DMS79 treated with DMSO at 0.1 percent for 48 hours (cell line): ENCODE results near the gene TBPL1.
"Not testable (repeated sequence)": the region's sequence is repeated elsewhere in the genome, so short reads cannot be mapped to it uniquely, and the experiment has no call there.

Source experiments
- DNase-seq: peaks from one replicate; lab custom pipeline; 2025; lab: John Stamatoyannopoulos, UW

TBPL1 gene

GRCh38 chr6:133953634-133954415 is 801 bp downstream of the TBPL1 start:
- no peak for DNase-seq

- DNase-seq, result no peak
These were observed 1.9 kb downstream of the TBPL1 start for GRCh38 chr6:133954657-133955576.

GRCh38 chr6:133955582-133956415 is 2.8 kb downstream of the TBPL1 start:
- no peak for DNase-seq

GRCh38 chr6:133956416-133957049 is 3.5 kb downstream of the TBPL1 start:
- no peak for DNase-seq

DNA sequence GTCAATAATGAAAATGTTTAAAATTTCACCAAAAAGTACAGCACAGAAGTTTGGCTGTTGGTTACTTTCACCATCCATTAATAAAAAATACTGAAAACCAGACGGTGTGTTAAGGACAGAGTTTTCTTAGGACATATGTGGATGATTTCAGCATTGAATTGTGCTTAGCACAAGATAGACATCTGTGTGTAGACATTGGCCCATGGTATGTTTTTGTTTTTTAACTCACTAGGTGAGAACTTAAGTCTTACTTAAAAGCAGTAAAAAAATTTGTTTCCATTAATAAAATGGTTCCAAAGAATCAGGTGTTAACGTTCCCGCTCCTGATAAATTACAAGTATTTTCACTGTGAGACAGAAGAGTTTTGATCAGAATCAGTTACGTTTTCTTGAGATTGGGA is 4.2 kb downstream of the TBPL1 start:
- DNase-seq, result no peak

GRCh38 chr6:133957780-133958242 is 4.8 kb downstream of the TBPL1 start:
- DNase-seq, result no peak

GRCh38 chr6:133958791-133959190 is 5.8 kb downstream of the TBPL1 start:
- DNase-seq, result no peak

DNA sequence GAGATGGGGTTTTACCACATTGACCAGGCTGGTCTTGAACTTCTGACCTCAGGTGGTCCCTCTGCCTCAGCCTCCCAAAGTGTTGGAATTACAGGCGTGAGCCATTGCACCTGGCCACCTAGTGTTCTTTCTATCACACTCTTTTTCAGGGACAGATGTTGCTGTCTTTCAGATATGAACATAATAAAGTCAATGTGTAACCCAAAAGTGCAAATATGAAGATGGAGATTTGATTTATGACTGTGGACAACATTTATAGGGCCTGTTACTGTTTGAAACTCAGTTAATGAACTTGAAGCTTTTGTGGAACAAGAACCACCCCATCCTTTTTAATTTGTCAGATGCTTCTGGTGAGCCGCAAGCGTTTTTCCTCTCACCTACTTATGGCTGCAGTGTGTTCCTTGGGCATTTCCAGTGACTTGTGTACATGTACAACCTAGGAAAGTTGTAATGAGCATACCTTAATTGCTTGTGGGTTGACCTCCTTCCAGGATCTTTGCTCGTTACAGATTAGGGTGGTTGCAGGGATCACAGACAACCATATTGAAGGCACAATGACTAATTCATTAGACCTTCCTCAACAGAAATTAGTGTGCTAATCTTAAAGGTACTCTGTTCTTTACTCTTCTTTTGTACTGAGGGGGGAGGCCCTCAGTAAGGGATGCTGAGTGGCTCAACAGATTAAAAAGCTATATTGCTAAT is 6.8 kb downstream of the TBPL1 start:
- no peak for DNase-seq

DNA sequence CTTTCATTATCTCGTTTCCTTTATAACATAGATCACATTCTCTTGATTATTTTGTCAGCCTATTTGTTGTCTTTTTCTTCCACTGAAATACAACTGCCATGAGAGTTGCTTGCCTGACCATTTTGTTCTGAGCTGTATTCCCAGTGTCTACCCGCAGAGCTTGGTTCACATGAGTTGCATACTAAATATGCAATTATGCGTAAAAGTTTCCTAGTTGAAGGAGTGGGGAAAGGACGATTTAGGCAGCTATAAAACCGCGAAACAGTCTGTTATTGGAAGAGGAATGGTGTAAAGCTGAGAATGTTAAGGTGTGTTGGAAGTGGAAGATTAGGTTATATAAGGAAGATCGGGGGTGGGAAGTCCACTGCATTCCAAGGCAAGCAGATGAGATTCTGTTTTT is 8.8 kb downstream of the TBPL1 start:
- DNase-seq, result no peak

- no peak for DNase-seq
These were observed 11.0 kb downstream of the TBPL1 start for GRCh38 chr6:133964052-133964451.

DNA sequence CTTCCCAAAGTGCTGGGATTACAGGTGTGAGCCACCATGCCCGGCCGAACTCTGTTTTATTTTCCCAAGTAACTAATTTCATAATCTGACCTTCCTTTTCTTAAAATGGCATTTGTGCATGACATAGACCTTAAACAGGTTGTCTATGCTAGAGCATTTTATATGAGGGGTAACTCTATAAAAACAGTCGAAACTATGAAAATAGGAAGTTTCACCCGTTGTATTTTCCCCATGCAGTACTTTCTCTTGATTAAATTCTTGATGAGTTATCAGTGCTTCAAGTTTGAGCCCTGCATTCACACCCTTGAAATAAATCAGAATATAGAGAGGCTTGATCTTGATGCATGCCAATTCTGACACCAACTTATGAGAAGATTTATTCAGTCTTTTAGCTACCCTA is 11.7 kb downstream of the TBPL1 start:
- DNase-seq, result no peak

DNA sequence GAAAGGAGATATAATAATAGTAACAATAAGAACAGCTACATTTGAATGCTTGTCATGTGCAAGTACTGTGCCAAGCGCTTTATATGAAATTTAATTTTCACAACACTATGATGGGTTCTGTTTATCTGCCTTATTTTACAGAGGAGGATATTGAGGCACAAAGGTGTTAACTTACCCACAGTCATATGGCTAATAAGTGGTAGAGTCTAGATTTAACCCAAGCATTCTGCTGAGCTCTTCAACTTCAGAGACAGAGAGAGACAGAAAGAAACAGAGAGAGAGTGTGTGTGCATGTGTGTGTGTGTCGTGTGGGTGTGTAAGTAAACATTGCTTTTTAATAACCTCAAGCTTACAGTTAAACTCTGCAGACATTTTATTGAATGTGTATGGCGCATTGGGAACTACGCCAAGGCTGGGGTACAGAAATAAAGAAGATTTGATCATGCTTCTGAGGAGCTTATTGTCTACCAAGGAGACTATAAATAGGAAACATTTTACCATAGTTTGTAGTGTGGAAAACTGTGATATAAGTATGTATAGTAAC is 12.9 kb downstream of the TBPL1 start:
- no peak for DNase-seq

GRCh38 chr6:133966654-133967329 is 13.8 kb downstream of the TBPL1 start:
- DNase-seq, result no peak

DNA sequence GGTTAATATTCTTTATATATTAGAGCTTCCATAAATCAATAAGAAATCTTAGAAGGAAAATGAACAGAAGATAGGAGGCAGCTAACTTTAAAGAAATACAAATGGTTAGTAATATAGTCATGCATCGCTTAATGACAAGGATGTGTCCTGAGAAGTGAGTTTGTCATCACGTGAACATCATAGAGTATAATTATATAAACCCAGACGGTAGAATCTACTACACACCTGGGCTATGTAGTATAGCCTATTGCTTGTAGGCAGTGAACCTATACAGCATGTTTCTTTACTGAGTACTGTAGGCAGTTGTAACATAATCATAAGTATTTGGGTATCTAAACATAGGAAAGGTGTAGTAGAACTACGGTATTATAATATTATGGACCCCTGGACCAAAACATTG is 14.3 kb downstream of the TBPL1 start:
- no peak for DNase-seq

DNA sequence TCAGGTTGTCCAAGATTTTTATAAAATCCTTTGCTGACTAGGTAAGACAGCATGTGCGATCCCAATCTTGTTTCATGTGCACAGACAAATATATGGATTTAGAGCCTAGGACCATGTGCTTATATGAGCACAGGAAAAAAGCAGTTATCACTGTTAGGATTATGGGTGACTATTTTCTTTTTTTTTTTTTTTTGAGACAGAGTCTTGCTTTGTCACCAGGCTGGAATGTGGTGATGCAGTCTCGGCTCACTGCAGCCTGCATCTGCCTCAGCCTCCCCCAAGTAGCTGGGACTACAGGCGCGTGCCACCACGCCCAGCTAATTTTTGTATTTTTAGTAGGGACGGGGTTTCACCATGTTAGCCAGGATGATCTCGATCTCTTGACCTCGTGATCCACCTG is 14.8 kb downstream of the TBPL1 start:
- DNase-seq, result not testable (repeated sequence)

GRCh38 chr6:133969285-133969920 is 16.4 kb downstream of the TBPL1 start:
- no peak for DNase-seq

DNA sequence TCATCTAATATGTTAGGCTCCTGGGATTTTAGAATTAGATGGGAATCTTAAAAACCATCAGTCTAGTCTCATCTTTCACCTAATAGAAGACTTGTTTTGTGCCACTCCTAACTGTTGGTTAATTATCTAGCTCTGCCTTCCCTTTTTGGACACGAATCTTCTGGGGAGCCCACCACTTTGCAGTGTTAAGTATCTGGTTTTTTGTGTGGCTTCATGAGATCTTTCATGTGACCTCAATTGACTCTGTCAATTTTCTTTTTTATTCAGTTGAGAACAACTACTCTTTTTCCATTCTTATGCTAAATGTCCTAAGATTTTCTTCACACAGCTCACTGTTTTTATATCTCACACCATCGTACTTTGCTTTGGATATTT is 16.9 kb downstream of the TBPL1 start:
- no peak for DNase-seq

GRCh38 chr6:133971861-133972260 is 18.8 kb downstream of the TBPL1 start:
- DNase-seq, result no peak

DNA sequence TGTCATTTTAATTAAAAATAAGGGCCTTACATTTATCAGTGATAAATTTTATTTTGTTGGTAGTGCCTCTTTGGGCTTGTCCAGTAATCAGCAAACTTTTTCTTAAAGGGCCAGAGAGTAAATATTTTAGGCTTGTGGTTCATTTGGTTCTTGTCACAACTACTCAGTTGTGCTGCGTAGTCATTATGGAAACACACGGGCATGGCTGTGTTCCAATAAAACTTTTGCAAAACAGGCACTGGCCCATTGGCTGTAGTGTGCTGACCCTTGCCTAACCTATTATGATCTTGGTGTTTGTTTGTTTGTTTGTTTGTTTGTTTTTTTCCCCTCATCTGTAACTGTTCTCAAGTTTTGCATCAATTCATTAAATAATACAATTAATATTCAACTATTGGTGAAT is 19.4 kb downstream of the TBPL1 start:
- DNase-seq, result no peak
